Stimulated activated CD4-positive, alpha-beta T cell treated with anti-CD3 and anti-CD28 coated beads, TNF-alpha, amount 100 ng/mL, for 48 hours (primary cell): ENCODE measurements around the gene STAC3.

Experiments used
- DNase-seq, 3 donors: peaks; one replicate each; pipeline ENCODE4 v3.0.0-alpha.2; 2020; ENCODE audit warnings: low read depth in 3 of 3

Gene STAC3

DNA sequence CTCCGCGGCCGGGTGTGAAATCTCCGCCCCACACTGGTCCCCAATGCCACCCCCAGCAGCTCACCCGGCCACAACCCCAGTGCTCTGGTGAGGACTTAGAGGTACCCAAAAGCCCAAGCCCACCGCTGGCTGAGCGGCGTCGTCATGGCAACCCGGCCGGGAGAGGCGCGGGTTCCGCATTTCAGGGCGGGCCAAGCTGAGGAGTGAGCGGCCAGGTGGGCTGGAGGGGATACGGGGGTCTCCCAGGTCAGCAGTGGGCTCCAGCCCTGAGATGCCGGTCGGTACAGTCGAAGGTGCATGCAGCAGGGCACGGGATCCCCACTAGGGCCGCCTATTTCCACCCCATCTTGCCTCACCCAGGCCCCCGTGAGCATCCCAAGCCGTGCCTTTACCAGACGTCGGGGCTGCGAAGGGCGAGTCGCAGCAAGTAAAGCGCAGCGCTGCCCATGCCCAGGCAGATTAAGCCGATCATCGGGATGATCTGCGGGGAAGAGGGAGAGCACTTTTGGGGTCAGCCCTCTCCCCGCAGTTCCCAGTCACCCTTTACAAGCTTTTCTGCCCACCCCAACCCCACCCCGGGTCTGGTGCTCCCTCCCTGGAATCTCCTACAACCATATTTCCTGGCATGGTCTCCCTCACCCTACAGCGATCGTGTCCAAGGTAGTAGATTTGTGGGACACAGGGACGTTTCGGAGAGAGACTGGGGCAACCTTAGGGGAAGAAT, 14.6 kb downstream of the STAC3 start:
- no peak for DNase-seq

GRCh38 chr12:57235728-57236131, 15.3 kb downstream of the STAC3 start:
- no peak for DNase-seq

DNA sequence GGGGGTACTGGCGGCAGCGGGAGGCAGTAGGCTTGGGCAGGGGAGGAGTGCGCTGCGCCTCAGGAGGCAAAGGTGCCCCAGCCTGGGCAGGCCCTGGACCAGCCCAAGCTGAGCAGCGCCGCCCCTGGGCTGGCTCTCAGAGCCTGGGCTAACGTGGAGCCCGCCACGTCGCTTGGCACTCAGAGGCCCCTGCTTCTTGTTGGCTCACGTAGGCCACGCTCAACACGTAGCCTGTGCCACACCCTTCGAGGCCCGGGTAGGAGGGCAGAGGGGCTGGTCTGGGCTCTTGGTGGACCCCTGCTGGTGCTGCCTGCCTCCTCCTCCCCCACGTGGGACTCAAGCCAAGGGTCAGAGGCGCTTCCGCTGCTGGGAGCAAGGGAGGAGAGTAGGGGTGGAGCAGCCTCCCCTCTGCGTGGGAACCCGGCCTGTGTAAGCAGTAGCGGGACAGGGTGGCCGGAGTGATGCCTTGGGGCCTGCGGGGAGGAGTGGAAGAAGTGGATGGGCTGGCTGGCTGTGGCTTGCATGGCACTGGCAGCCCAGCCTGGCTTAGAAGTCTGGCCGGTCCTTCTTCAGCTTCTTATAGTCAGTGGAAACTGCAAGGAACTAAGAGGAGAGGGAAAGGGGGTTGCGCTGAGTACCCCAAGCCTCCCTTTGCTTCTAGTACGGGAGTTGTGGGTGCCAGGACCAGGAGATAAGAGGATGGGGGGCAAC, 15.8 kb downstream of the STAC3 start:
- no peak for DNase-seq

DNA sequence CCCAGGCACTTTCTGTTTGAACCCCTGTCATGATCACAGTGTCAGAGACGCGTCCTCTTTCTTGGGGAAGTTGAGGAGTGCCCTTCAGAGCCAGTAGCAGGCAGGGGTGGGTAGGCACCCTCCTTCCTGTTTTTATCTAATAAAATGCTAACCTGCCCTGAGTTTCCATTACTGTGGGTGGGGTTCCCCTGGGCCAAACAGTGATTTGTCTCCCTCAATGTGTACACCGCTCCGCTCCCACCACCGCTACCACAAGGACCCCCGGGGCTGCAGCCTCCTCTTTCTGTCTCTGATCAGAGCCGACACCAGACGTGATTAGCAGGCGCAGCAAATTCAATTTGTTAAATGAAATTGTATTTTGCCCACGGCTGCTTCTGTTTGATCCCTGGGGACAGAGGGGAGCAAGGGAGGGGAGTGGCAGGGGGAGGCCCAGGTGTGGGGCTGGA, 16.4 kb downstream of the STAC3 start:
- no peak for DNase-seq

GRCh38 chr12:57234233-57234570, 16.8 kb downstream of the STAC3 start:
- DNase-seq, result no peak

DNA sequence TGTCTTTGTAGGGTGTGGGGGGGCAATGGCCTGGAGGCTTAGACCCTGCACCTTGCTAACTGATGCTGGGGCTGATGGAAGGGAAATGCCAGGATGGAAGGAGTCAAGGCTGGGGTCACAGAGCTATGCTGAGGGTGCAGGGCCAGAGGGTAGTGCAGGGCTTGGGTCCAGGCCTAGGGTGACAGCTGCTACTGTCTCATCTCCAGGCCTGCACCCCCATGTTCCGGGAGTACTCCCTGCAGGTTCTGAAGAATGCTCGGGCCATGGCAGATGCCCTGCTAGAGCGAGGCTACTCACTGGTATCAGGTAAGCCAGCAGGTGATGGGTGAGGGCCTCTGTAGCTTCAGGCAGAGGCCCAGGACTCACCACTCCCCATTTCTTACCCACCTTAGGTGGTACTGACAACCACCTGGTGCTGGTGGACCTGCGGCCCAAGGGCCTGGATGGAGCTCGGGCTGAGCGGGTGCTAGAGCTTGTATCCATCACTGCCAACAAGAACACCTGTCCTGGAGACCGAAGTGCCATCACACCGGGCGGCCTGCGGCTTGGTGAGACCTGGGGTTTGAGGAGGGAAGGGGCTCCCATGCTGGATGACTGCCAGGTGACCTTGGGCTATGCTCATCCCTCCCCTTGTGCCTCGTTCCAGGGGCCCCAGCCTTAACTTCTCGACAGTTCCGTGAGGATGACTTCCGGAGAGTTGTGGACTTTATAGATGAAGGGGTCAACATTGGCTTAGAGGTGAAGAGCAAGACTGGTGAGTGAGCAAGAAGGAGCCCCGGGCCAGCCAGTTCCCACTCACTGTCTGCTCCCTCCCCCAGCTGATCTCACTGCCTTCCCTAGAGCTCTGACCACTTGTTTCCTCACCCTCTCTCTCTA, 17.4 kb downstream of the STAC3 start:
- DNase-seq, result no peak

- DNase-seq, result no peak
Measured at GRCh38 chr12:57232156-57232756, 18.7 kb downstream of the STAC3 start.

GRCh38 chr12:57231276-57232021, 19.5 kb downstream of the STAC3 start:
- DNase-seq, result no peak

DNA sequence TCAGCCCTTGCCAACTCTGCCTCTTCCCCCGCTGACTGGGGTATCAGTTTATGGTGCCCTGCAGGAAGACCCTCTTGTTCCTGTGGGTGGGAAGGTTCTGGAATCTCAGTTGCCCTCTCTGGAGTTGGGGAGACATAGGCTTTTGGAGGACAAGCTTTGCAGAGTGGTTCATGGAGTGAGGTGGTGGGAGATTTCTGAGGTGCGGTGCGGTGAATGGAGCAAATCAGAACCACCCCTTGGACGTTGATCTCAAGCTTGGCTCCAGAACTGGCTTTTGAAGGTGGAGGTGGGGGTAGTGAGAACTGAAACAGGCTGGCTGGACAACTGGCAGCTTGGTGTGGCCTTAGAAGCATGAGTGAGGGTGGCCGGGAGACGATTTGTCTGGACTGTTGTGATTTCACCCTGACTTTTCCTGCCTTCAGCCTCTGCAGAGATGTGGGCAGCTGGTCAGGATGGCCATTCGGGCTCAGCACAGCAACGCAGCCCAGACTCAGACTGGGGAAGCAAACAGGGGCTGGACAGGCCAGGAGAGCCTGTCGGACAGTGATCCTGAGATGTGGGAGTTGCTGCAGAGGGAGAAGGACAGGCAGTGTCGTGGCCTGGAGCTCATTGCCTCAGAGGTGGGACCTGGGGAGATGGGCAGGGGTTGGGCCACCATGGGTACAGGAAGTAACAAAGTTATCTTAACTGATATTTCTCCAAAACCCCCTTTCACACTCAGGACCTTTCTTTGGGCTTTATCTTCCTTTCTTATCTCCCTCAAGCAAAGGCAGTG, 20.4 kb downstream of the STAC3 start:
- no peak for DNase-seq

DNA sequence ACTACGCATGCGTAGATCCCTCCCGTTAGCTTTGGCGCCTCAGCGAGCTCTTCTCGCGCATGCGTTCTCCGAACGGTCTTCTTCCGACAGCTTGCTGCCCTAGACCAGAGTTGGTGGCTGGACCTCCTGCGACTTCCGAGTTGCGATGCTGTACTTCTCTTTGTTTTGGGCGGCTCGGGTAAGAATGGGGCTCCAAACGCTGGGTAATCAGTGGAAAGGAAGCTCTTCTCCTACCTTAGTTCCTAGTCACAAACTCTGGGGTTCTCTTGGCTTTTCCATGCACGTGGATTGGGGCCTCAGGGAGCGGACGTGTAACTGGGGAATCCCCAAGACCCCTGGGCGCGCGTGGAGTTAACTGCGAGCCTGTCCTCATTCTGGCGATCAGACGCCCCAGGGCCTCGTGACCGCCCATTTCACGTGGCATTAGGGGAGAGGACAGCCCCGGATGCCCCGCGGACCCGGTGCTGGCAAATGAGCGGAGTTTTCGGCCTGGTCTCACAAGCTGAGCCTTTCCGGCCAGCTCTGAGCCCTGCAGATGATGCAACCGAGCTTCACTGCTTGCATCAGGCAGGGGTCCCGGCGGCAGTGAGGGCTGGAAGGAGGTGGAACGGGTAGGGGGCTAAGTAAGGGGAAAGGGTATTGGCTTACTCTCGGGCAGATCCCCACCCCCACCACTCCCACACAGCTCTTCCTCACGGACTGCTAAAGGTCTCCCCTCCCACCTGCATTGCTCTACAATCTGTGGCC, 21.2 kb downstream of the STAC3 start, which contains the start of gene SHMT2:
SHMT2 (plus strand) TSS at position 78 of the 747 bp plus-strand sequence; CDS start at position 146, 68 bp downstream.
- DNase-seq, result peak; percentile 92 to 94 (median 92)

- no peak for DNase-seq
Measured at GRCh38 chr12:57229046-57229633, 21.8 kb downstream of the STAC3 start.

DNA sequence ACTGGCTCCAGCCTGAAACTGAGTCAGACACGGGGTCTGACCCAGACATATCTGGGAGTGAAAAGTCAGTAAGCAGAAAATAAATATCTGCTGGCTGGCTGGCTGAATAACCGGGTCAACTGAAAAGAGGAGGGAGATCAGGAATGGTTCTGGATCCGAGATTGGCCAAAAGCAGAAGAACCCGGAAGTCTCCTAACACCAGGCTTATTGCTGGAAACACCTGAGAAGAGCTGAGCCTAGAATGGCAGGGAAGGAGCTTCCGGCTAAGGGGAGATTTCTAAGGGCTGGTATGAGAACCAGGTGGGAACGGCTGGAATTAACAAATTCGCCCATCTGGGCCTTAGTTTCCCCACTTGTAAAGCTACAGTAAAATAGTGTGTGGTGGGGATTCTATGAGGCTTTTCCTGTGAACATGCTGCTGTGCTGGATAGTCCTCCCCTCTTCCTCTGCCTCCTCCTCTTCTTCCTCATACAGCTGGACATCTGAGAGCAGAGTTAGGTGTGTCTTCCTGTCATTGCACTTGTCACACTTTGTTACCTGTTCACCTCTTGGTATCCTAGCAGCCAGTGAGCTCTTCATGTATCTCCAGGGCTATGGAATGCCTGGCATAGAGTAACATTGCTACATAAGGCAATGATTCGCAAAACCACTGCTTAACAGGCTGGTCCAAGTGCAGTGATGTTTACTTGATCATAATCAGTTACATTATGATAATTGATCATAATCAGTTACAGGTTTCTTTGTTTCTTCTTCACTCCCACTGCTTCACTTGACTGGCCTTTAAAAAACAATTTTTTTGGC, 23.5 kb downstream of the STAC3 start:
- no peak for DNase-seq

DNA sequence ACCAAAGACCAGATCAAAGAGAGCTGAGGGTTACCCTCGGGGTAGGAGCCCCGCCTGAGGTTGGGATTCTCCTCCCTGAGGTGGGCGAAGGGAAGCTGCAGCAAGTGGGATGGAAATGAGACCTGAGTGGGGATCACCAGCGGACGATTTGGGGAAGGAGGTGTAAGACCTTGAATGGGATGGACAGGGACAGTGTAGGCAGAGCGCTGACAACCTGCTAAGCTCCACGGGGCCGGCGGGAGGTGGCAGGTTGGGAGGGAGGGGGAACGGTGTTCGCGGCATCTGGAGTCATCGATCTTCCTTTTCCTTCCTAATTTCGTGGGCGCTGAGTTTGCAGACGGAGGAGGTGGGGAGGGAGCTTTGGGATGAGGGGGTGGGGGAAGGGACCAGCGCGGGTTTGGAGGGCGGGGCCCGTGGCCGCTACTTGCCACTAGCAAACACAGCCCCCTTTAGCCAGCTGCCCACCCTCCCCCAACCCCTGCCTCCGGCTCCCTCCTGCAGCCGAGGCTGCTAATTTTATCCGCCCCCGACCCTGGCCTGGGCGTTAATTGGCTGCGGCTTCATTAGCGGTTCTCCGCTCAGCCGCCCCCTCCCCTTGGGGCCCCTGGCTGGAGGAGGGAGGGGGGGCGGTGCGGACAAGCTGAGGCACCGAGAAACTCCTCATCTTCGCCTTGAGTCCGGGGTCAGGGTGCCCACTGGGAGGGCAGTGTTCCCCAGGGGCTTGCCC, 24.2 kb downstream of the STAC3 start:
- DNase-seq, result no peak

- DNase-seq, result no peak
Measured at GRCh38 chr12:57225680-57226210, 25.2 kb downstream of the STAC3 start.

- DNase-seq, result peak in 1 of 3 donors; percentile 67
Measured at GRCh38 chr12:57224973-57225679, 25.9 kb downstream of the STAC3 start.

DNA sequence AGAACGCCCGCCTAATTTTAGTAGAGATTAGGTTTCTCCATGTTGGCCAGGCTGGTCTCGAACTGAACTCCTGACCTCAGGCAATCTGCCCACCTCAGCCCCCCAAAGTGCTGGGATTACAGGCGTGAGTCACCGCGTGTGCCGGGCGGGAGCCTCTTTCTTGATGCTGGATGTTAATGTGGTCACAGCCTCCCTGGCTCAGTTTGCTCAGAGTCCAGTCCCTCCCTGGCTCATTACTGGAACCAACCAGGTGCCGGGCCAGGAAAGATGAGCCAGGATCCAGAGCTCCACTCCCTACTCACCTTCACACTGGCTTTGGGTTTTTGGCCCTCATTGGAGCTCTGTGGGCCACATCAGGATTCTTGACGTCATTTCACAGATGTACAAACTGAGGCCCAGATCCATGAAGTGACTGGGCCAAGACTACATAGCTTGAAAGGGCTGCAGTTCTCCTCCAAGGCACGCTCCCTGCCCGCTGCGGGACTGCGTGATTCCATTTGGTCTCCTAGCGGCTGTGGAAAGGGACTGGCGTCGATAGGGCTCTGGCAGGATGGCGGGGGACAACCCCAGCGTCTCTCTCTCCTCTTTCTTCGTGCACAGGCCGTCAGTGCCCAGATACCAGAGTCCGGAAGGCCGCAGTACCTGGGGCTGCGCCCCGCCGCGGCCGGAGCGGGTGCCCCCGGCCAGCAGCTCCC, 26.6 kb downstream of the STAC3 start:
- DNase-seq, result no peak
